Progenitor cell of endocrine pancreas (in vitro differentiated cells): ENCODE measurements around the gene P4HA3. TPM values are rescaled to one million over a fixed set of nuclear protein-coding genes. Genes with fewer than 3 reads are reported as not detected.

Source experiments
- DNase-seq: peaks from one replicate; pipeline ENCODE4 v3.0.0; 2021; ENCODE audit warnings: low spot score; ENCODE audit not compliant: unreplicated experiment
- H3K27ac Mint-ChIP-seq: 2 replicates; pipeline ENCODE4 v1.8.0; 2021; ENCODE audit warnings: mild to moderate bottlenecking, moderate library complexity, mixed read lengths
- H3K27me3 Mint-ChIP-seq: 2 replicates; pipeline ENCODE4 v1.8.0; 2021; ENCODE audit warnings: mixed read lengths
- H3K36me3 Mint-ChIP-seq: 2 replicates; pipeline ENCODE4 v1.8.0; 2022; ENCODE audit warnings: mixed read lengths; ENCODE audit not compliant: insufficient read depth
- H3K4me1 Mint-ChIP-seq: 2 replicates; pipeline ENCODE4 v1.8.0; 2021; ENCODE audit warnings: low read depth, mixed read lengths
- H3K4me3 Mint-ChIP-seq: 2 replicates; pipeline ENCODE4 v1.8.0; 2021; ENCODE audit warnings: low read depth, mild to moderate bottlenecking, moderate library complexity, mixed read lengths
- H3K9me3 Mint-ChIP-seq: 2 replicates; pipeline ENCODE4 v1.8.0; 2021; ENCODE audit warnings: low read depth, mixed read lengths
- total RNA-seq: library from RNA; stranded (reverse); gene quantifications from 2 replicates; pipeline ENCODE4 v1.2.1, GENCODE V29; 2021
- TF ChIP-seq, protein P1 (sequence below): fragments of 200-600 bp; sonication (generic); IDR thresholded peaks from one replicate; pipeline ENCODE4 v1.5.0; 2021; ENCODE audit warnings: antibody characterized with exemption, mild to moderate bottlenecking; ENCODE audit not compliant: unreplicated experiment

P4HA3 gene
- total RNA-seq, 1 donor from 2014 or later: 0.17 TPM

DNA sequence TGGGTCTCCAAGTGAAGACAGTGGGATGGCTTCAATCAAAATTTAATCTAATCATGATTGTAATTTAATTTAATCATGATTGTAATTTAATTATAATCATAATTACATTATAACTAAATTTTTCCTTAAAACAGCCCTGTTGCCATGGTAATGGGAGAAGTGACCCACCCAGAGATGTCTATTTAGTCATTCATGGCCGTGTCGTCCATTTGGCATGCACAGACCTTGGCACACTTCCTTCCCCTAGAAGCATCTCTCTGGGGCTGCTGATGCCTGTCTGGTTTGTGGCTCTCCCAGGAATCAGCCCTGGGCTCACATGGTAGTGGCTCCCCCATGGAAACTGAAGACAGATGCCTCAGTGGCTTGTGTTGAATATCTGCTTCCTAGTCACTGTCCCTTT, 27.0 kb downstream of the P4HA3 start:
- H3K4me3 Mint-ChIP-seq: no peak overlapping the region
- H3K36me3 Mint-ChIP-seq: no peaks in the 10 kb centered on the region
- H3K9me3 Mint-ChIP-seq: no peaks in the 10 kb centered on the region
- TF ChIP-seq, protein P1, sequence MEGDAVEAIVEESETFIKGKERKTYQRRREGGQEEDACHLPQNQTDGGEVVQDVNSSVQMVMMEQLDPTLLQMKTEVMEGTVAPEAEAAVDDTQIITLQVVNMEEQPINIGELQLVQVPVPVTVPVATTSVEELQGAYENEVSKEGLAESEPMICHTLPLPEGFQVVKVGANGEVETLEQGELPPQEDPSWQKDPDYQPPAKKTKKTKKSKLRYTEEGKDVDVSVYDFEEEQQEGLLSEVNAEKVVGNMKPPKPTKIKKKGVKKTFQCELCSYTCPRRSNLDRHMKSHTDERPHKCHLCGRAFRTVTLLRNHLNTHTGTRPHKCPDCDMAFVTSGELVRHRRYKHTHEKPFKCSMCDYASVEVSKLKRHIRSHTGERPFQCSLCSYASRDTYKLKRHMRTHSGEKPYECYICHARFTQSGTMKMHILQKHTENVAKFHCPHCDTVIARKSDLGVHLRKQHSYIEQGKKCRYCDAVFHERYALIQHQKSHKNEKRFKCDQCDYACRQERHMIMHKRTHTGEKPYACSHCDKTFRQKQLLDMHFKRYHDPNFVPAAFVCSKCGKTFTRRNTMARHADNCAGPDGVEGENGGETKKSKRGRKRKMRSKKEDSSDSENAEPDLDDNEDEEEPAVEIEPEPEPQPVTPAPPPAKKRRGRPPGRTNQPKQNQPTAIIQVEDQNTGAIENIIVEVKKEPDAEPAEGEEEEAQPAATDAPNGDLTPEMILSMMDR: no peak
- peaks cover 3% of the 10 kb centered on the region for H3K27me3 Mint-ChIP-seq
- DNase-seq: no peak
- no peaks in the 10 kb centered on the region for H3K4me1 Mint-ChIP-seq
- no peak overlapping the region for H3K27ac Mint-ChIP-seq

GRCh38 chr11:74283580-74284180, 27.8 kb downstream of the P4HA3 start:
- no peaks in the 10 kb centered on the region for H3K4me1 Mint-ChIP-seq
- TF ChIP-seq, protein P1: no peak
- no peak overlapping the region for H3K27ac Mint-ChIP-seq
- DNase-seq: no peak
- H3K4me3 Mint-ChIP-seq: no peak overlapping the region
- H3K27me3 Mint-ChIP-seq: peaks cover 3% of the 10 kb centered on the region
- H3K36me3 Mint-ChIP-seq: no peaks in the 10 kb centered on the region
- H3K9me3 Mint-ChIP-seq: no peaks in the 10 kb centered on the region

- Mint-ChIP-seq H3K4me3 (no peak overlapping the region), H3K27me3 (peaks cover 7% of the 10 kb centered on the region), H3K27ac (no peak overlapping the region), H3K4me1 (no peaks in the 10 kb centered on the region), H3K36me3 (no peaks in the 10 kb centered on the region), H3K9me3 (no peaks in the 10 kb centered on the region)
- no peak for DNase-seq
- TF ChIP-seq, protein P1: no peak
Measured at GRCh38 chr11:74282914-74283371, 28.5 kb downstream of the P4HA3 start.

- no peak for DNase-seq
- Mint-ChIP-seq H3K36me3 (no peaks in the 10 kb centered on the region), H3K27me3 (peaks cover 11% of the 10 kb centered on the region), H3K9me3 (no peaks in the 10 kb centered on the region), H3K4me1 (no peaks in the 10 kb centered on the region), H3K4me3 (no peak overlapping the region), H3K27ac (no peak overlapping the region)
- TF ChIP-seq, protein P1: no peak
Measured at GRCh38 chr11:74282421-74282820, 29.0 kb downstream of the P4HA3 start.

DNA sequence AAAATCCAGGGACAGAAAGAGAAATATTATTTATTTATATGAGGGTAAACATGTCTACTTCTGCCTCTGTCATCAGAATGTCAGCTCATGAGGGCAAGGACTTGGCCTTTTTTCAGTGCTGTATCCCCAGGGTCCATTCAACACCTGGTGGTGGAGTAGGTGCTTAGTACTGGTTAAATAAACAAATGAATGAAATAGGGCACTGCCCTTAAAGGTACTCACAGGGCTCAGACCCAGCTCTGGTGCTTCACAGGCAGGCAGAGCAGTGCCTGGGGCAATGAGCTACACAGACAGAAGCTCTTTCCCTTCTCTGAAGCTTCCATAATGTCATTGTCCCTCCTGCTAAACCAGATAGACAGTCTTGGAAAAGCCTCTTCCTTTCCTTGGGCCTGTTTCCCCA, 30.9 kb downstream of the P4HA3 start:
- no peaks in the 10 kb centered on the region for H3K9me3 Mint-ChIP-seq
- no peak overlapping the region for H3K27ac Mint-ChIP-seq
- H3K27me3 Mint-ChIP-seq: peaks cover 8% of the 10 kb centered on the region
- TF ChIP-seq, protein P1: no peak
- H3K36me3 Mint-ChIP-seq: no peaks in the 10 kb centered on the region
- DNase-seq: no peak
- no peaks in the 10 kb centered on the region for H3K4me1 Mint-ChIP-seq
- no peak overlapping the region for H3K4me3 Mint-ChIP-seq
